ENCODE results near the gene GRK1. TPM values are rescaled to one million over a fixed set of nuclear protein-coding genes. Genes with fewer than 3 reads are reported as not detected.

GRK1 gene
- total RNA-seq, 1 experiment from 2014 or later = not detected

GRCh38 chr13:113732961-113733950, 66.2 kb downstream of the GRK1 start:
- POLR2A ChIA-PET (ENCODE audit: unreplicated experiment) = no interaction called here
- CTCF ChIA-PET = no interaction called here
- Histone ChIP-seq H3K4me3 (no peak overlapping the region), H3K79me2 (ENCODE audit: low read depth) (no peaks in the 10 kb centered on the region), H3K4me1 (replicated peaks; ENCODE audit: insufficient read depth) (no peaks in the 10 kb centered on the region), H4K20me1 (ENCODE audit: insufficient read depth) (no peaks in the 10 kb centered on the region), H3K36me3 (ENCODE audit: low read depth) (no peaks in the 10 kb centered on the region), H2AFZ (no peak overlapping the region), H3K27ac (no peak overlapping the region), H3K27me3 (ENCODE audit: insufficient read depth, low read depth) (peaks cover 85% of the 10 kb centered on the region), H3K9me3 (ENCODE audit: insufficient read depth, low read depth) (peaks cover 7% of the 10 kb centered on the region; the same call in 1 of the 2 replicates), H3K4me2 (no peak overlapping the region), H3F3A (ENCODE audit: insufficient read depth, low read depth) (peaks cover 24% of the 10 kb centered on the region), H3K9me2 (ENCODE audit: insufficient read depth) (no peaks in the 10 kb centered on the region)
- BruUV-seq (replicated peaks) = no TSS peak
- no peak for TF ChIP-seq EZH2 (IDR thresholded peaks at IDR 0.05; ENCODE audit: low read depth)
- no peak for TF ChIP-seq CTCF (conservative IDR thresholded peaks at IDR 0.05)
- no peak for DNase-seq
- intact Hi-C loops (cut with micrococcal nuclease; ENCODE audit: unreplicated experiment) = no loop called here

- CTCF ChIA-PET = no interaction called here
Measured at GRCh38 chr13:113734099-113734825, 67.2 kb downstream of the GRK1 start.

More at GRCh38 chr13:113734099-113734825, 67.2 kb downstream of the GRK1 start:
- no TSS peak for BruUV-seq (replicated peaks)
- POLR2A ChIA-PET (ENCODE audit: unreplicated experiment) = no interaction called here
- intact Hi-C loops (cut with micrococcal nuclease; ENCODE audit: unreplicated experiment) = no loop called here
- H3K27ac ChIP-seq = no peak overlapping the region
- peaks cover 21% of the 10 kb centered on the region for H3F3A ChIP-seq (ENCODE audit: insufficient read depth, low read depth)
- no peak for TF ChIP-seq EZH2 (IDR thresholded peaks at IDR 0.05; ENCODE audit: low read depth)
- TF ChIP-seq CTCF (conservative IDR thresholded peaks at IDR 0.05) = no peak
- no peak overlapping the region for H3K4me2 ChIP-seq
- no peaks in the 10 kb centered on the region for H3K36me3 ChIP-seq (ENCODE audit: low read depth)
- H3K9me3 ChIP-seq (ENCODE audit: insufficient read depth, low read depth) = peaks cover 7% of the 10 kb centered on the region; the same call in 1 of the 2 replicates
- DNase-seq = no peak
- no peaks in the 10 kb centered on the region for H3K9me2 ChIP-seq (ENCODE audit: insufficient read depth)
- no peak overlapping the region for H2AFZ ChIP-seq
- H3K4me1 ChIP-seq (replicated peaks; ENCODE audit: insufficient read depth) = no peaks in the 10 kb centered on the region
- no peak overlapping the region for H3K4me3 ChIP-seq
- peaks cover 82% of the 10 kb centered on the region for H3K27me3 ChIP-seq (ENCODE audit: insufficient read depth, low read depth)
- H3K79me2 ChIP-seq (ENCODE audit: low read depth) = no peaks in the 10 kb centered on the region
- no peaks in the 10 kb centered on the region for H4K20me1 ChIP-seq (ENCODE audit: insufficient read depth)
